Measurements from ENCODE around the gene EMC7.
"Not testable (repeated sequence)": the region's sequence is repeated elsewhere in the genome, so short reads cannot be mapped to it uniquely, and the experiment has no call there.

Gene EMC7

GRCh38 chr15:34101366-34102174, at the start of gene EMC7, which contains the start of gene PGBD4:
TSS of gene EMC7 (minus strand) at chr15:34101862. CDS start at chr15:34101839, 23 bp downstream.
TSS of gene PGBD4 (plus strand) at chr15:34102083. CDS start at chr15:34102532, 449 bp downstream.
- DNase-seq (ENCODE audit: low read depth in 2 of 2) = peak; percentile 98 to 100

- DNase-seq (ENCODE audit: low read depth in 2 of 2) = no peak
Measured at GRCh38 chr15:34147371-34148140, 45.9 kb upstream of the EMC7 start.

- no peak for DNase-seq (ENCODE audit: low read depth in 2 of 2)
Measured at GRCh38 chr15:34133511-34133910, 31.8 kb upstream of the EMC7 start.

- no peak for DNase-seq (ENCODE audit: low read depth in 2 of 2)
Measured at GRCh38 chr15:34132881-34133280, 31.2 kb upstream of the EMC7 start.

- DNase-seq (ENCODE audit: low read depth in 2 of 2) = no peak
Measured at GRCh38 chr15:34128898-34129297, 27.2 kb upstream of the EMC7 start.

- DNase-seq (ENCODE audit: low read depth in 2 of 2) = no peak
Measured at GRCh38 chr15:34126522-34126921, 24.9 kb upstream of the EMC7 start.

- no peak for DNase-seq (ENCODE audit: low read depth in 2 of 2)
Measured at GRCh38 chr15:34125945-34126344, 24.3 kb upstream of the EMC7 start.

GRCh38 chr15:34124651-34125050, 23.0 kb upstream of the EMC7 start:
- no peak for DNase-seq (ENCODE audit: low read depth in 2 of 2)

GRCh38 chr15:34122771-34123183, 21.1 kb upstream of the EMC7 start:
- DNase-seq (ENCODE audit: low read depth in 2 of 2) = no peak

- not testable (repeated sequence) for DNase-seq (ENCODE audit: low read depth in 2 of 2)
Measured at GRCh38 chr15:34121786-34122185, 20.1 kb upstream of the EMC7 start.

GRCh38 chr15:34120420-34120819, 18.8 kb upstream of the EMC7 start:
- DNase-seq (ENCODE audit: low read depth in 2 of 2) = not testable (repeated sequence)

GRCh38 chr15:34119291-34119690, 17.6 kb upstream of the EMC7 start:
- no peak for DNase-seq (ENCODE audit: low read depth in 2 of 2)

- no peak for DNase-seq (ENCODE audit: low read depth in 2 of 2)
Measured at GRCh38 chr15:34116620-34117019, 15.0 kb upstream of the EMC7 start.

GRCh38 chr15:34114739-34115138, 13.1 kb upstream of the EMC7 start:
- no peak for DNase-seq (ENCODE audit: low read depth in 2 of 2)

- no peak for DNase-seq (ENCODE audit: low read depth in 2 of 2)
Measured at GRCh38 chr15:34114215-34114614, 12.6 kb upstream of the EMC7 start.

- DNase-seq (ENCODE audit: low read depth in 2 of 2) = no peak
Measured at GRCh38 chr15:34111488-34111887, 9.8 kb upstream of the EMC7 start.

GRCh38 chr15:34109797-34110663, 8.4 kb upstream of the EMC7 start:
- DNase-seq (ENCODE audit: low read depth in 2 of 2) = no peak

- no peak for DNase-seq (ENCODE audit: low read depth in 2 of 2)
Measured at GRCh38 chr15:34107315-34107714, 5.7 kb upstream of the EMC7 start.

- DNase-seq (ENCODE audit: low read depth in 2 of 2) = no peak
Measured at GRCh38 chr15:34106423-34106822, 4.8 kb upstream of the EMC7 start.

GRCh38 chr15:34102175-34102925, 688 bp upstream of the EMC7 start:
- no peak for DNase-seq (ENCODE audit: low read depth in 2 of 2)

GRCh38 chr15:34099914-34100313, 1.7 kb downstream of the EMC7 start:
- DNase-seq (ENCODE audit: low read depth in 2 of 2) = no peak
